ENCODE measurements around the gene SUCO. TPM values are rescaled to one million over a fixed set of nuclear protein-coding genes. Genes with fewer than 3 reads are reported as not detected.
A peak's percentile ranks its signal among the peaks of the same experiment; 100 is the strongest.

SUCO gene, protein sequence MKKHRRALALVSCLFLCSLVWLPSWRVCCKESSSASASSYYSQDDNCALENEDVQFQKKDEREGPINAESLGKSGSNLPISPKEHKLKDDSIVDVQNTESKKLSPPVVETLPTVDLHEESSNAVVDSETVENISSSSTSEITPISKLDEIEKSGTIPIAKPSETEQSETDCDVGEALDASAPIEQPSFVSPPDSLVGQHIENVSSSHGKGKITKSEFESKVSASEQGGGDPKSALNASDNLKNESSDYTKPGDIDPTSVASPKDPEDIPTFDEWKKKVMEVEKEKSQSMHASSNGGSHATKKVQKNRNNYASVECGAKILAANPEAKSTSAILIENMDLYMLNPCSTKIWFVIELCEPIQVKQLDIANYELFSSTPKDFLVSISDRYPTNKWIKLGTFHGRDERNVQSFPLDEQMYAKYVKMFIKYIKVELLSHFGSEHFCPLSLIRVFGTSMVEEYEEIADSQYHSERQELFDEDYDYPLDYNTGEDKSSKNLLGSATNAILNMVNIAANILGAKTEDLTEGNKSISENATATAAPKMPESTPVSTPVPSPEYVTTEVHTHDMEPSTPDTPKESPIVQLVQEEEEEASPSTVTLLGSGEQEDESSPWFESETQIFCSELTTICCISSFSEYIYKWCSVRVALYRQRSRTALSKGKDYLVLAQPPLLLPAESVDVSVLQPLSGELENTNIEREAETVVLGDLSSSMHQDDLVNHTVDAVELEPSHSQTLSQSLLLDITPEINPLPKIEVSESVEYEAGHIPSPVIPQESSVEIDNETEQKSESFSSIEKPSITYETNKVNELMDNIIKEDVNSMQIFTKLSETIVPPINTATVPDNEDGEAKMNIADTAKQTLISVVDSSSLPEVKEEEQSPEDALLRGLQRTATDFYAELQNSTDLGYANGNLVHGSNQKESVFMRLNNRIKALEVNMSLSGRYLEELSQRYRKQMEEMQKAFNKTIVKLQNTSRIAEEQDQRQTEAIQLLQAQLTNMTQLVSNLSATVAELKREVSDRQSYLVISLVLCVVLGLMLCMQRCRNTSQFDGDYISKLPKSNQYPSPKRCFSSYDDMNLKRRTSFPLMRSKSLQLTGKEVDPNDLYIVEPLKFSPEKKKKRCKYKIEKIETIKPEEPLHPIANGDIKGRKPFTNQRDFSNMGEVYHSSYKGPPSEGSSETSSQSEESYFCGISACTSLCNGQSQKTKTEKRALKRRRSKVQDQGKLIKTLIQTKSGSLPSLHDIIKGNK (N-terminal part only)
- total RNA-seq (10 to 100 TPM; 43.7 to 87.1 (median 47.9) TPM), total RNA-seq (63.3 to 254 (median 108) reads per million in 29 experiments)
- total RNA-seq (2013): 43.3 TPM

DNA sequence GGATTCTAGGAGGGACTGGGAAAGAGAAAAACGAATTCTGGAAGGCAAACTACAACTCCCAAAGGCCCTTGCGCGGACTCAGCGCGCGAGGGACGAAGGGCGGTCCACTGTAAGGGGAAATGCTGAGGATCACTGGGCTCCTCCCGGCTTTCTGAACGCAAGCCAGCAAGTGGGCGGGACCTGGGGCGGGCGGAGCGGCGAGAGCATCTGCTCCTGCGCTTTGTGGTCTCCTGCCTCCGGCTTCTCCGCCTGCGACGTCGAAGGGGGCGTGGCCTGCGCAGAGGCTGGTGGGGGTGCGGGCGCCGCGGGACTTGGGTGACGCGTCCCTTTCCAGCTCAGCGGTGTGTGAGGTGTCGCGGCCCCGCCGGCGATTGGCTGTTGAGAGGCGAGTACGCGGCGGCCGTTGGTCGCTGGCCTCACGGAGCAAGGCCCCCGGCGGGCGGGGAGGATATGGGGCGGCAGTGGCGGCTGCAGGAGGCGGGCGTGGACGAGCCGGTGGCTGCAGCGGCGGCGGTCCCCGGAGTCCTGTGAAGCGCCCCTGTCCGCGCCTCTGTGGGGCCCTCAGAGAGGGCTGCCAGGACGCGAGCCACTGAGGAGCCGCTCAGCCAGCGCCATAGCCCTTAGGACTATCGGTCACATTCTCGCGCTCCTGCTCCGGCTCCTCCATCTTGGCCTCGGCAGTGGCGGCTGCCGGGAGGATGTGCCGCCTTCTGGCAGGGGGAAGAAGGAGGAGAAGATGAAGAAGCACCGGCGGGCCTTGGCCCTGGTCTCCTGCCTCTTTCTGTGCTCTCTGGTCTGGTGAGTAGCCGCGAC lies at the start of gene SUCO:
TSS of gene SUCO (plus strand) at position 451 of the 813 bp plus-strand sequence. CDS start at position 737, 286 bp downstream.
- CTCF ChIA-PET: interaction anchor here in 1 of 2 donors (0.6 to 1.0 kb wide), 6 partner anchors 15 to 138 kb away, joined by 3 to 4 read pairs (median 4); no protein-coding TSS in a partner anchor

DNA sequence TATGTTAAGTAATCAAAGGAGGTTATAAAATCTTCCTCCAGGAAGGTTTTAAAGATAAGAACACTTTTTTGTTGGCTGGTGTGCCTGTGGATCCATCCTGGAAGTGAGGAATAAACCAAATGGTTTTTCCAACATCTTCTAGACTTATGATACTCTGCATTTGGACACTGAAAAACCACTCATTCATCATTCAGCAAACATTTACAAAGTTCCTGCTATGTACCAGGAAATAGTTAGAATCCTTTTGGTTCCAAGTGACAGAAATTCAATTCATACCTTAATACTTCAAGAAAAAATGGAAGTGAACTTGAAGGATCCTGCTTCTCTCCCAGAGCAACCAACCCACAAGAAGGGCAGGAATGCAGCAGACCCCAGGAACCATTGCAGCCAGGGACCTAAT lies 49.5 kb upstream of the SUCO start:
- Mint-ChIP-seq H3K4me1 (peaks cover 16 to 26% (median 23%) of the 10 kb centered on the region in 3 donors), H3K27me3 (peaks cover 2 to 7% of the 10 kb centered on the region in 2 donors)
- CTCF ChIA-PET: no interaction called here

More for the DNA sequence above, at the start of gene SUCO:
- Mint-ChIP-seq H3K27ac (peak within 1 kb of the TSS; percentile 100), H3K4me1 (peaks cover 46 to 61% (median 54%) of the 10 kb centered on the region in 3 donors), H3K9me3 (no peaks in the 10 kb centered on the region), H3K36me3 (no peaks in the 10 kb centered on the region), H3K27me3 (peaks cover 2 to 8% of the 10 kb centered on the region in 2 donors), H3K4me3 (peak within 1 kb of the TSS; percentile 94 to 95 (median 95))
- peak within 1 kb of the TSS; percentile 85 to 93 for H3K4me3 ChIP-seq (ENCODE audit: control insufficient read depth in 1 of 2, extremely low read depth in 1 of 2, low read length in 1 of 2)
- no peaks in the 10 kb centered on the region for H3K9me3 ChIP-seq
- H3K4me1 ChIP-seq (ENCODE audit: control insufficient read depth in 1 of 2, extremely low read depth in 1 of 2, insufficient read depth in 2 of 2, low read length in 2 of 2): peaks cover 0 to 28% of the 10 kb centered on the region in 2 experiments
- peak; percentile 83 to 89 (median 85) for ATAC-seq (replicated peaks in 1 of 4)
- no peaks in the 10 kb centered on the region for H3K36me3 ChIP-seq (ENCODE audit: control insufficient read depth in 2 of 2, extremely low read depth in 1 of 2, insufficient read depth in 1 of 2, low read length in 1 of 2)
- POLR2A ChIA-PET: interaction anchor here (0.6 to 1.5 kb wide), 10 partner anchors 9 to 1336 kb away, joined by 3 to 10 read pairs (median 3); partner anchors contain the start of genes GAS5 (in 1 of the 2) and ZBTB37 (in 1 of the 2)
- H3K27ac ChIP-seq (ENCODE audit: low read length): peak within 1 kb of the TSS; percentile 100
- WGBS (ENCODE audit: insufficient coverage): under 1% methylated on average over 72 of the region's 74 CpGs
- DNase-seq: peak; percentile 98 to 100 (median 100)
- no peaks in the 10 kb centered on the region for H3K27me3 ChIP-seq (replicated peaks in 1 of 2; ENCODE audit: control insufficient read depth in 2 of 2, extremely low read depth in 1 of 2, insufficient read depth in 2 of 2, low read length in 1 of 2)

DNA sequence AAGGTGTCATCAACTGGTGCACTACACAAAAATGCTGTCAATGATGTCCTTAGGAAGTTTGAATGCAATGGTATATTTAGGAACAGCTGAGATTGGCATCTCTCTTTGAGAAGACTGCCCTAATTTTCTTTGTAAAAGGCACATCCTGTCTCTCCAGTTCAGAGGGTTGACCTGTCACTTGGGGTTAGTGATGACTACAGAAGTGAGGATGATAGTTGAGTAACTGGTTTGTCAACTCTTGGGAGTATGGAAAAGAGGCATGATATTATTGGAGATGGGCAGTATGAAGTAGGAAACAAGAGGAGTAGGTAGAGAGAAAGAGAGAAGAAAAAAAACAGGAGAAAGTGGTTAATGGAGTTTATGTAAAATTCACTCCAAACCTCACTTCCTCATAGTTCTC lies 48.7 kb upstream of the SUCO start:
- H3K27me3 ChIP-seq (replicated peaks in 1 of 2; ENCODE audit: control insufficient read depth in 2 of 2, extremely low read depth in 1 of 2, insufficient read depth in 2 of 2, low read length in 1 of 2): no peaks in the 10 kb centered on the region
- POLR2A ChIA-PET: no interaction called here
- Mint-ChIP-seq H3K4me3 (no peak overlapping the region), H3K36me3 (no peaks in the 10 kb centered on the region), H3K27me3 (peaks cover 2 to 12% of the 10 kb centered on the region in 2 donors), H3K9me3 (no peaks in the 10 kb centered on the region), H3K27ac (no peak overlapping the region), H3K4me1 (peaks cover 16 to 26% (median 23%) of the 10 kb centered on the region in 3 donors)
- no peak overlapping the region for H3K4me3 ChIP-seq (ENCODE audit: control insufficient read depth in 1 of 2, extremely low read depth in 1 of 2, low read length in 1 of 2)
- H3K27ac ChIP-seq (ENCODE audit: low read length): no peak overlapping the region
- peaks cover 0 to 11% of the 10 kb centered on the region in 2 experiments for H3K4me1 ChIP-seq (ENCODE audit: control insufficient read depth in 1 of 2, extremely low read depth in 1 of 2, insufficient read depth in 2 of 2, low read length in 2 of 2)
- CTCF ChIA-PET: interaction anchor here in 1 of 2 donors (0.6 kb wide), 1 partner anchor 361 kb away, joined by 7 read pairs; no protein-coding TSS in a partner anchor
- H3K36me3 ChIP-seq (ENCODE audit: control insufficient read depth in 2 of 2, extremely low read depth in 1 of 2, insufficient read depth in 1 of 2, low read length in 1 of 2): no peaks in the 10 kb centered on the region
- no peak for DNase-seq
- no peaks in the 10 kb centered on the region for H3K9me3 ChIP-seq
- peak in 1 of 4 experiments; percentile 36 for ATAC-seq (replicated peaks in 1 of 4)

More for the DNA sequence above, 49.5 kb upstream of the SUCO start:
- Histone ChIP-seq H3K4me1 (ENCODE audit: control insufficient read depth in 1 of 2, extremely low read depth in 1 of 2, insufficient read depth in 2 of 2, low read length in 2 of 2) (peaks cover 0 to 11% of the 10 kb centered on the region in 2 experiments), H3K27me3 (replicated peaks in 1 of 2; ENCODE audit: control insufficient read depth in 2 of 2, extremely low read depth in 1 of 2, insufficient read depth in 2 of 2, low read length in 1 of 2) (no peaks in the 10 kb centered on the region), H3K9me3 (no peaks in the 10 kb centered on the region), H3K27ac (ENCODE audit: low read length) (no peak overlapping the region), H3K4me3 (ENCODE audit: control insufficient read depth in 1 of 2, extremely low read depth in 1 of 2, low read length in 1 of 2) (no peak overlapping the region), H3K36me3 (ENCODE audit: control insufficient read depth in 2 of 2, extremely low read depth in 1 of 2, insufficient read depth in 1 of 2, low read length in 1 of 2) (no peaks in the 10 kb centered on the region)
- Mint-ChIP-seq H3K4me3 (no peak overlapping the region), H3K9me3 (no peaks in the 10 kb centered on the region), H3K36me3 (no peaks in the 10 kb centered on the region), H3K27ac (no peak overlapping the region)
- no peak for ATAC-seq (replicated peaks in 1 of 4)
- DNase-seq: no peak
- POLR2A ChIA-PET: interaction anchor here in 1 of 2 donors (0.7 kb wide), 1 partner anchor 1235 kb away, joined by 4 read pairs; no protein-coding TSS in a partner anchor

DNA sequence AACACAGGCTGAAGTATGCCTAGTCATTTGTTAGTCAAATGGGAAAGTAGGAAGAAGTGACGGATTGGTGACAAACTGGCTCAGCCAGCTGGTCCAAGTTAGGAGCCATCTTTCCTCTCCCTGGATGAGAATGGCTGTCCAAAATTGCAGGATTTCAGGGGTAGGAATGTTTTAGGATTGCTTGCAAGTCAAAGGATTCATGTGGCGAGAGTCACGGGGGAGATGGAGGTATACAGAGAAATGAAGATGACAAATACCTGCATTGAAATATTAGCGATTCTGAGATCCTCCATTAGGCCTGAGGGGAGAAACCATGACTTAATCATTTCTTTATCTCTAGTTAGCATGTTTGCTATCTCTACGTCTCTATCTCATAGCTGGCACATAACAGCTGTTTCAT lies 47.3 kb upstream of the SUCO start:
- no peaks in the 10 kb centered on the region for H3K36me3 ChIP-seq (ENCODE audit: control insufficient read depth in 2 of 2, extremely low read depth in 1 of 2, insufficient read depth in 1 of 2, low read length in 1 of 2)
- no peak overlapping the region for H3K4me3 Mint-ChIP-seq
- no peak overlapping the region for H3K4me3 ChIP-seq (ENCODE audit: control insufficient read depth in 1 of 2, extremely low read depth in 1 of 2, low read length in 1 of 2)
- DNase-seq: no peak
- peaks cover 0 to 6% of the 10 kb centered on the region in 2 experiments for H3K4me1 ChIP-seq (ENCODE audit: control insufficient read depth in 1 of 2, extremely low read depth in 1 of 2, insufficient read depth in 2 of 2, low read length in 2 of 2)
- H3K9me3 Mint-ChIP-seq: no peaks in the 10 kb centered on the region
- ATAC-seq (replicated peaks in 1 of 4): no peak
- H3K27me3 ChIP-seq (replicated peaks in 1 of 2; ENCODE audit: control insufficient read depth in 2 of 2, extremely low read depth in 1 of 2, insufficient read depth in 2 of 2, low read length in 1 of 2): no peaks in the 10 kb centered on the region
- H3K27ac Mint-ChIP-seq: no peak overlapping the region
- no peaks in the 10 kb centered on the region for H3K36me3 Mint-ChIP-seq
- POLR2A ChIA-PET: no interaction called here
- H3K27ac ChIP-seq (ENCODE audit: low read length): no peak overlapping the region
- 0% methylated on average over 1 of the region's 5 CpGs for WGBS (ENCODE audit: insufficient coverage)
- no peaks in the 10 kb centered on the region for H3K9me3 ChIP-seq
- H3K4me1 Mint-ChIP-seq: peaks cover 10 to 18% (median 16%) of the 10 kb centered on the region in 3 donors
- CTCF ChIA-PET: no interaction called here
- H3K27me3 Mint-ChIP-seq: peaks cover 0 to 8% of the 10 kb centered on the region in 2 donors

DNA sequence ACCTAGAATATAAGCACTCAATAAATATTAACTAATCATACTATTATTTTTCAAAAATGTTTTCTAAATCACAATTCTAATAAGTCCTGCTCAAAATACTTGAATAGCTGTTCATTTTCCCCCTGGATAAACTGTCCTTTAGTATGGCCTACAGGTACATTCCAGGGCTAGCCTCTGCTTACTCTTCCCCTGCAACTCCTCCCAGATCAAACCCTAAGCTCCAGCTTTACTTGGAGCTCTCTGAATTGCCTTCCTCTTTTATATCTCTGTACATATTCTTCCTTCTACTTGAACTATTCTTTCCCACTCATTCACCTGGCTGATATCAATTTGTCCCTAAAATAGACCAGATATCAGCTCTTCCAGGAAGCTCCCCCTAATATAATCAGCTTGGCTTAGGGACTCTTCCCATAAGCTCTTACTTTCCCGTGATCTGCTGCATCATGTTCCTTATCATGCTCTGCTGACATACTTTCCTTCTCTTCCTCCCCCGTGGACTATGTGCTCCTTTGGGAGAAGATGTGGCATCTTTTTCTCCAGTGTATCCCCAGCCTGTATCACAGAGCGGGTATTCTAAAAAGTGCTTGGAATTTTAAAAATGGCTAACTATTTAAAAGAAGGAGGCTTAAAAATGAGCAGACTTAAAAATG lies 46.0 kb upstream of the SUCO start:
- Histone ChIP-seq H3K36me3 (ENCODE audit: control insufficient read depth in 2 of 2, extremely low read depth in 1 of 2, insufficient read depth in 1 of 2, low read length in 1 of 2) (no peaks in the 10 kb centered on the region), H3K27me3 (replicated peaks in 1 of 2; ENCODE audit: control insufficient read depth in 2 of 2, extremely low read depth in 1 of 2, insufficient read depth in 2 of 2, low read length in 1 of 2) (no peaks in the 10 kb centered on the region), H3K9me3 (no peaks in the 10 kb centered on the region), H3K4me1 (ENCODE audit: control insufficient read depth in 1 of 2, extremely low read depth in 1 of 2, insufficient read depth in 2 of 2, low read length in 2 of 2) (peaks cover 0 to 3% of the 10 kb centered on the region in 2 experiments), H3K4me3 (ENCODE audit: control insufficient read depth in 1 of 2, extremely low read depth in 1 of 2, low read length in 1 of 2) (no peak overlapping the region), H3K27ac (ENCODE audit: low read length) (no peak overlapping the region)
- WGBS (ENCODE audit: insufficient coverage): no CpG with 5 or more reads among the region's 3 CpGs
- POLR2A ChIA-PET: no interaction called here
- H3K27ac Mint-ChIP-seq: no peak overlapping the region
- H3K27me3 Mint-ChIP-seq: peaks cover 3 to 12% of the 10 kb centered on the region in 2 donors
- H3K4me3 Mint-ChIP-seq: no peak overlapping the region
- peaks cover 10 to 16% (median 16%) of the 10 kb centered on the region in 3 donors for H3K4me1 Mint-ChIP-seq
- H3K9me3 Mint-ChIP-seq: no peaks in the 10 kb centered on the region
- H3K36me3 Mint-ChIP-seq: no peaks in the 10 kb centered on the region
- CTCF ChIA-PET: interaction anchor here in 1 of 2 donors (0.8 kb wide), 1 partner anchor 37 kb away, joined by 3 read pairs; no protein-coding TSS in a partner anchor
- no peak for DNase-seq
- ATAC-seq (replicated peaks in 1 of 4): no peak

Data from T-cell (primary cell).